Activated CD8-positive, alpha-beta memory T cell treated with anti-CD3 and anti-CD28 coated beads, Interleukin-2, amount 50 U/mL, for 24 hours (primary cell): ENCODE measurements around the gene GPHN.

Experiments
- DNase-seq: peaks from one replicate; pipeline ENCODE4 v3.0.0-alpha.2; 2020; ENCODE audit errors: extremely low read depth

GPHN gene

GRCh38 chr14:66600416-66600815, 92.5 kb downstream of the GPHN start:
- no peak for DNase-seq

GRCh38 chr14:66601932-66602578, 94.1 kb downstream of the GPHN start:
- no peak for DNase-seq

GRCh38 chr14:66603945-66604344, 96.0 kb downstream of the GPHN start:
- DNase-seq = no peak

GRCh38 chr14:66606826-66607225, 98.9 kb downstream of the GPHN start:
- no peak for DNase-seq

GRCh38 chr14:66610154-66610563, 102.2 kb downstream of the GPHN start:
- no peak for DNase-seq

GRCh38 chr14:66613344-66613743, 105.4 kb downstream of the GPHN start:
- DNase-seq = no peak

GRCh38 chr14:66619952-66620351, 112.0 kb downstream of the GPHN start:
- DNase-seq = no peak

GRCh38 chr14:66623838-66624237, 115.9 kb downstream of the GPHN start:
- DNase-seq = no peak

GRCh38 chr14:66624336-66624937, 116.5 kb downstream of the GPHN start:
- no peak for DNase-seq

- no peak for DNase-seq
These were observed 120.7 kb downstream of the GPHN start for GRCh38 chr14:66628636-66629035.

- no peak for DNase-seq
These were observed 121.6 kb downstream of the GPHN start for GRCh38 chr14:66629499-66629898.

GRCh38 chr14:66634876-66635275, 126.9 kb downstream of the GPHN start:
- no peak for DNase-seq

GRCh38 chr14:66635435-66635834, 127.5 kb downstream of the GPHN start:
- DNase-seq = no peak

- no peak for DNase-seq
These were observed 128.3 kb downstream of the GPHN start for GRCh38 chr14:66636240-66636639.

- DNase-seq = no peak
These were observed 130.7 kb downstream of the GPHN start for GRCh38 chr14:66638689-66639088.

GRCh38 chr14:66641861-66642635, 134.1 kb downstream of the GPHN start:
- no peak for DNase-seq

GRCh38 chr14:66643344-66643743, 135.4 kb downstream of the GPHN start:
- no peak for DNase-seq

GRCh38 chr14:66645716-66646115, 137.8 kb downstream of the GPHN start:
- no peak for DNase-seq

GRCh38 chr14:66649498-66649897, 141.6 kb downstream of the GPHN start:
- no peak for DNase-seq

- DNase-seq = no peak
These were observed 142.6 kb downstream of the GPHN start for GRCh38 chr14:66650491-66650911.

GRCh38 chr14:66651536-66652220, 143.7 kb downstream of the GPHN start:
- DNase-seq = no peak

GRCh38 chr14:66652525-66653106, 144.7 kb downstream of the GPHN start:
- DNase-seq = no peak
